ENCODE measurements around the gene ZNF689. TPM values are rescaled to one million over a fixed set of nuclear protein-coding genes. Genes with fewer than 3 reads are reported as not detected.

Gene ZNF689
- total RNA-seq, 1 experiment from 2014 or later: 10.3 TPM

GRCh38 chr16:30600929-30601328, 9.3 kb downstream of the ZNF689 start:
- POLR2A ChIA-PET: interaction anchor here (3.4 kb wide), 1 partner anchor 9 kb away, joined by 14 read pairs; the partner anchor contains the start of gene ZNF689
- Histone ChIP-seq H2AFZ (ENCODE audit: low read depth, low read length, poor library complexity, severe bottlenecking) (no peak overlapping the region), H3K9ac (ENCODE audit: low read length) (no peak overlapping the region), H3K27ac (ENCODE audit: low read depth, low read length) (no peak overlapping the region), H3K9me3 (ENCODE audit: control insufficient read depth in 1 of 2, insufficient read depth in 1 of 2, low read depth in 1 of 2, low read length in 2 of 2) (no peaks in the 10 kb centered on the region), H4K20me1 (ENCODE audit: insufficient read depth) (no peaks in the 10 kb centered on the region), H3K4me3 (replicated peaks in 1 of 2; ENCODE audit: low read depth in 1 of 2, low read length in 2 of 2) (no peak overlapping the region), H3K36me3 (ENCODE audit: control insufficient read depth in 1 of 2, insufficient read depth in 2 of 2, low read length in 2 of 2) (peaks cover 12 to 14% of the 10 kb centered on the region in 2 experiments; a peak in 3 of 4 replicates), H3K79me2 (ENCODE audit: insufficient read depth, low read length) (no peaks in the 10 kb centered on the region), H3K4me2 (ENCODE audit: low read length) (no peak overlapping the region), H3K27me3 (ENCODE audit: insufficient read depth, low read length) (no peaks in the 10 kb centered on the region), H3K4me1 (ENCODE audit: control insufficient read depth in 1 of 2, insufficient read depth in 2 of 2, low read length in 2 of 2) (peaks cover 0 to 5% of the 10 kb centered on the region in 2 experiments; a peak in 3 of 4 replicates), H3K9me2 (ENCODE audit: insufficient read depth) (no peaks in the 10 kb centered on the region)
- no TSS peak for BruUV-seq (replicated peaks)
- TF ChIP-seq EZH2phosphoT487 (IDR thresholded peaks at IDR 0.05; ENCODE audit: borderline replicate concordance) (no peak), CTCF (IDR thresholded peaks at IDR 0.05 in 2 of 3, conservative IDR thresholded peaks at IDR 0.05 in 1 of 3; ENCODE audit: borderline replicate concordance in 1 of 3, insufficient read depth in 1 of 3, low read depth in 2 of 3, low read length in 2 of 3) (no peak), SRF (IDR thresholded peaks at IDR 0.05; ENCODE audit: low read depth) (no peak), RAD21 (IDR thresholded peaks at IDR 0.05; ENCODE audit: low read depth) (no peak), SP1 (IDR thresholded peaks at IDR 0.05; ENCODE audit: low read depth) (no peak)
- no peak for DNase-seq (ENCODE audit: low read depth, low spot score)
- RAD21 ChIA-PET (ENCODE audit: low non-redundant PET in 1 of 2, low total read pairs in 2 of 2, uncharacterized antibody in 2 of 2, unreplicated experiment in 2 of 2): no interaction called here
- intact Hi-C loops (cut with micrococcal nuclease): no loop called here
- ATAC-seq: no peak
- CTCF ChIA-PET: interaction anchor here (1.5 to 2.4 kb wide), 2 partner anchors 15 to 171 kb away, joined by 3 to 8 read pairs; partner anchors contain the start of gene DCTPP1

- H3K4me3 ChIP-seq (replicated peaks in 1 of 2; ENCODE audit: low read depth in 1 of 2, low read length in 2 of 2): no peak overlapping the region
- ATAC-seq: no peak
- BruUV-seq (replicated peaks): no TSS peak
- CTCF ChIA-PET: interaction anchor here (1.5 to 2.4 kb wide), 2 partner anchors 15 to 170 kb away, joined by 3 to 8 read pairs; partner anchors contain the start of gene DCTPP1
- no peak for TF ChIP-seq CTCF (IDR thresholded peaks at IDR 0.05 in 2 of 3, conservative IDR thresholded peaks at IDR 0.05 in 1 of 3; ENCODE audit: borderline replicate concordance in 1 of 3, insufficient read depth in 1 of 3, low read depth in 2 of 3, low read length in 2 of 3)
- TF ChIP-seq POLR2AphosphoS5 (IDR thresholded peaks at IDR 0.05; ENCODE audit: low read depth, low read length): no peak
- no peak for TF ChIP-seq ZFX (IDR thresholded peaks at IDR 0.05)
- TF ChIP-seq CEBPB (IDR thresholded peaks at IDR 0.05; ENCODE audit: low read depth): no peak
- no peak for TF ChIP-seq TCF7L2 (IDR thresholded peaks at IDR 0.05; ENCODE audit: borderline replicate concordance, extremely low read depth, insufficient read depth, insufficient read length)
- no peak for TF ChIP-seq FOSL1 (IDR thresholded peaks at IDR 0.05; ENCODE audit: low read depth)
- TF ChIP-seq ELF1 (IDR thresholded peaks at IDR 0.05; ENCODE audit: borderline replicate concordance, low read depth): no peak
- no peak for TF ChIP-seq RAD21 (IDR thresholded peaks at IDR 0.05; ENCODE audit: low read depth)
- no peak for TF ChIP-seq SP1 (IDR thresholded peaks at IDR 0.05; ENCODE audit: low read depth)
- no peak for TF ChIP-seq ZNF274 (IDR thresholded peaks at IDR 0.05; ENCODE audit: low read depth, low read length)
- TF ChIP-seq EZH2 (IDR thresholded peaks at IDR 0.05): no peak
- no peak for TF ChIP-seq SRF (IDR thresholded peaks at IDR 0.05; ENCODE audit: low read depth)
- TF ChIP-seq POLR2A (IDR thresholded peaks at IDR 0.05; ENCODE audit: borderline replicate concordance, extremely low read depth, insufficient read depth, insufficient read length): no peak
- TF ChIP-seq ATF3 (IDR thresholded peaks at IDR 0.05): no peak
- H3K9me3 ChIP-seq (ENCODE audit: control insufficient read depth in 1 of 2, insufficient read depth in 1 of 2, low read depth in 1 of 2, low read length in 2 of 2): no peaks in the 10 kb centered on the region
- no peak overlapping the region for H3K4me2 ChIP-seq (ENCODE audit: low read length)
- H2AFZ ChIP-seq (ENCODE audit: low read depth, low read length, poor library complexity, severe bottlenecking): no peak overlapping the region
- DNase-seq (ENCODE audit: low read depth, low spot score): no peak
- intact Hi-C loops (cut with micrococcal nuclease): no loop called here
- no peaks in the 10 kb centered on the region for H3K9me2 ChIP-seq (ENCODE audit: insufficient read depth)
- H3K79me2 ChIP-seq (ENCODE audit: insufficient read depth, low read length): no peaks in the 10 kb centered on the region
- peaks cover 10 to 12% of the 10 kb centered on the region in 2 experiments; a peak in 3 of 4 replicates for H3K36me3 ChIP-seq (ENCODE audit: control insufficient read depth in 1 of 2, insufficient read depth in 2 of 2, low read length in 2 of 2)
- H3K4me1 ChIP-seq (ENCODE audit: control insufficient read depth in 1 of 2, insufficient read depth in 2 of 2, low read length in 2 of 2): peaks cover 0 to 5% of the 10 kb centered on the region in 2 experiments; a peak in 3 of 4 replicates
- H3K9ac ChIP-seq (ENCODE audit: low read length): no peak overlapping the region
- no peaks in the 10 kb centered on the region for H4K20me1 ChIP-seq (ENCODE audit: insufficient read depth)
- POLR2A ChIA-PET: interaction anchor here (3.4 kb wide), 1 partner anchor 10 kb away, joined by 14 read pairs; the partner anchor contains the start of gene ZNF689
- H3K27me3 ChIP-seq (ENCODE audit: insufficient read depth, low read length): no peaks in the 10 kb centered on the region
- RAD21 ChIA-PET (ENCODE audit: low non-redundant PET in 1 of 2, low total read pairs in 2 of 2, uncharacterized antibody in 2 of 2, unreplicated experiment in 2 of 2): no interaction called here
- no peak overlapping the region for H3K27ac ChIP-seq (ENCODE audit: low read depth, low read length)
These were observed 10.0 kb downstream of the ZNF689 start for GRCh38 chr16:30600215-30600614.
